ELR (cell line): ENCODE results near the gene IL18BP.

Experiments
- DNase-seq: peaks from one replicate; pipeline ENCODE4 v3.0.0-alpha.2; 2015; ENCODE audit warnings: low read depth

The IL18BP gene

GRCh38 chr11:71996946-71997345, 1.8 kb upstream of the IL18BP start:
- no peak for DNase-seq

DNA sequence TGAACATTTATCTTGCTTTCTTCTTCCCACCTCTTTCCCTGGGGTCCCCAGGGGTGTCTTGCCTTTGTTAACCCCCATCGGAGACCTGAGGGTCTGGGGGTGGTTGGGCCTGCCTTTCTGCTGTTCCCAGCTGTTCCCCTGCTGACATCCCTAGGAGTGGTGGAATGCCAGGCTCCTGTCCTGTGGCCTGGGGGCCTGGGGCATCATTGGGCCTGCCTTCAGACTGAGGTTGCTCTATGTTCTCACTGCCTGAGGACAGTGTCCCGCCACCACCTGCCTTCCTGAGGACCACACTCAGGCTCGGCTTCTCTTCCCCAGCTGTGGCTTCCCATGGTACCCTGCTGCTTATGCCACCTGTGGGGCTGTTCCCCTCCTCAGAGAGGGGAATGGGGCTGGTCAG, 1.1 kb upstream of the IL18BP start:
- no peak for DNase-seq

- no peak for DNase-seq
These were observed 648 bp upstream of the IL18BP start for GRCh38 chr11:71998061-71998460.

GRCh38 chr11:71999362-71999761, 653 bp downstream of the IL18BP start:
- DNase-seq = peak; percentile 27

GRCh38 chr11:71999798-72000197, 1.1 kb downstream of the IL18BP start:
- no peak for DNase-seq

DNA sequence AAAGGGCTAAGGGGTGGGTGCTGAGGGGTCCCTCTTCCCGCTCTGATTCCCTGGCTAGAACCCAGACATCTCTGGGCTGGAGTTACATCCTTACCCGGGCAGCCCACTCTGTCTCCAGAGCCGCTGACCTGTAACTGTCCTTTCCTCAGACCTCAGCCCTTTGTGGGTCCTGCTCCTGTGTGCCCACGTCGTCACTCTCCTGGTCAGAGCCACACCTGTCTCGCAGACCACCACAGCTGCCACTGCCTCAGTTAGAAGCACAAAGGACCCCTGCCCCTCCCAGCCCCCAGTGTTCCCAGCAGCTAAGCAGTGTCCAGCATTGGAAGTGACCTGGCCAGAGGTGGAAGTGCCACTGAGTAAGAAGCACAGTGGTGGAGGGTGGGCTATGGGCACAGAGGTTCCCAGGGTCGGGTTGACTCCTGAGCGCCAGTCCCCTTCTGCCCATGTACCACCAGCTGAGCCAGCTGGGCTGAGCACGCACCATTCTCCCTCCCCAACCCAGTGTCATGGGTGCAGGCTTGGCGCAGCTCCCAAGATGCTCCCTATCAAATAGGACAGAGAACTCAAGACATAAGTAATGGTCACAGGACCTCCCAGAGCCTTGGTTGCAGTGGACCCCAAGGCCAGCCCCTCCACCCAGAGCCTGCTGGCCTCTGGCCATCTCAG, 1.6 kb downstream of the IL18BP start:
- no peak for DNase-seq

GRCh38 chr11:72001285-72001684, 2.6 kb downstream of the IL18BP start:
- DNase-seq = no peak

GRCh38 chr11:72001834-72002591, 3.3 kb downstream of the IL18BP start:
- no peak for DNase-seq

GRCh38 chr11:72002841-72003775, 4.4 kb downstream of the IL18BP start:
- no peak for DNase-seq

DNA sequence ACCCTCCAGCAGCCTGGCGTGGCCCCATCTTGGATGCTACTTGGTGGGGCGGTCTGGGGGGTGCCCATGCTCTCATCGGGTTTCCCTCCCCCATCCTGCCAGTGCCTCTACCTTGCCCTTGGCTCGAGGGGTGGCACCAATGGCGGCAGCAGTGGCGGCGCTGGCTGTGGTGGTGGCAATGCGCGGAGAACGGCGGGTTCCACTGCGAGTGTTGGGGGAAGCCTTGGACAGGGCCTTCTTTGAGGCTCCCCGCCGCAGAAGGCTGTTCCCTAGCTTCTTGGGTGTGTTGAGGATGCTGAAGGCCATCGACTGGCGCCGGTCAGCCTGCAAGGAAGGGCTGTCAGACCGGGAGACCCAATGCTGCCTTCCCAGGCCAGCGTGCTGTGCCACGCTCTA, 5.1 kb downstream of the IL18BP start:
- no peak for DNase-seq

GRCh38 chr11:72004515-72005346, 6.0 kb downstream of the IL18BP start:
- no peak for DNase-seq

DNA sequence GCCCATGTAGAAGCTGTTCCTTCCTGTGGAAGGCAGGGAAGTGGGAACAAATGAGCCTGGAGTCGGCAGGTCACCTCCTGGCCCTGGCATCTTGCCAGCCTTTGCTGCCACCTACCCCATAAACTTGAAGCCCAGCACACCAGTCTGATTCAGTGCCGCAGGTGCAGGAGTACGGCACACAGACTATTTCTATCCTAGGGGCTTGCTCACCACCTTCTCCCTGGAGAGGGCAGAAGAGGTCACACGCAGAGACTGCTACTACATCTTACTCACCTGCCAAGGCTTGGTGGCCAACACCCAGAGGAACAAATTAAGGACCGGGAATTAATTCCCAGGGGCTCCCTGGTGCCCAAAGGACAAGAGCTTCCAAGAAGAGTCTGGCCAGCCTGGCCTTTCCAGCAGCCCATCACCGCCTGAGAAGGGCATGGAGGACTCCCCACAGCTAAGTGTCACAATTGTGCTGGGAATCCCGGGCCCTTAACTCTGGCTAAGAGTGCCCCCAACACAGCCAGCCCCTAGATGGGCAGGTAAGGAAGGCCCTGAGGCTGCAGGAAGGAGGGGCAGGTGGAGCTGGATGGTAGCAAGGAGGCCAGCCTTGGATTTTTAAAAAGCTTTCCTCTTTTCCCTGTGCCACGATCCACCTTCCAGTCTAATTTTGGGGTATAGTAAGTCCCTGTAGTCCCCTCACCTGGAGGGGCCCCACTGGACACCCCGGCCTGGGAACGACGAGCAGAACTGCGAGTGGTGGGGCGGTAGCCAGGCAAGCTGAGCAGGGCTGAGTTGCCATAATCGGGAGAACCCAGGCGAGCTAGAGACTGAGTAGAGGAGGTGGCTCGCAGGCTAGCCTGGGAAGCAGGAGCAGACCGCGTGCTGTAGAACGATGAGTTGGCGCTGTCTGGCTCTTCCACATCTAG, 6.9 kb downstream of the IL18BP start:
- DNase-seq = no peak

DNA sequence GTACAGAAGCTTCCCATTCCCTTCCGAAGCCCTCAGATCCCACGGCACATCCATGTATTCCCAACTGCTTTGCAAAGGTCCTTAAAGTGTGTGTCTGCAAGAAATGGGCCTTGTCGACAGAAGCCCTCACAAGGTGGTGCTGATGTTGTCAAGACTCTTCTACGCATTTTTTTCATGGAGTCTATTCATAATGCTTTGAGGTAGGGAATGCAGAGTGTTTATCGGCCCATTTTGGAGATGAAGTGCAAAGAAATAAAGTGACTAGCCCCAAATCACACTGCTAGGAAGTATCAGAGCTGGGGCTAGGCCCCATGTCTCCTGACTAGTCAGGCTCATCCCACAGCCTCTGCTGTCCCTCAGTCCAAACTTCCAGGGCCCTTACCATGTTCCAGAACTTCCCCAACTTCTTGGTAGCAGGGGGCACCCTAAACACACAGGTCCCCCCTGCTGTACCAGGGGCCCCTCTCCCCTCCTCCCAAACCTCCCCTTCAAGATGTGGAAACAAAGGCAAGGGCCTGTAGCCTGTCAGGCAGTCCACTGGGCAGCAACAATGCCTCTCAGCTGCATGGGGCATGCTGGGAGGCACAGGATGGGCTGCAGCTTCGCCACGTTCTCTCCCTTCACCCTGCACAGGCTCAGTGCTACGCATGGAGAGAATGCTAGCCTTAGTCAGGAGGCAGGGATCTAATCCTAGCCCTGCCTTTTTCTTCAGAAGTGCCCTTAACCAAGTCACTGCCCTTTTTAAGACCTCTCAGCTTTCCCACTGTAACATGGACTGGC, 7.8 kb downstream of the IL18BP start:
- no peak for DNase-seq

DNA sequence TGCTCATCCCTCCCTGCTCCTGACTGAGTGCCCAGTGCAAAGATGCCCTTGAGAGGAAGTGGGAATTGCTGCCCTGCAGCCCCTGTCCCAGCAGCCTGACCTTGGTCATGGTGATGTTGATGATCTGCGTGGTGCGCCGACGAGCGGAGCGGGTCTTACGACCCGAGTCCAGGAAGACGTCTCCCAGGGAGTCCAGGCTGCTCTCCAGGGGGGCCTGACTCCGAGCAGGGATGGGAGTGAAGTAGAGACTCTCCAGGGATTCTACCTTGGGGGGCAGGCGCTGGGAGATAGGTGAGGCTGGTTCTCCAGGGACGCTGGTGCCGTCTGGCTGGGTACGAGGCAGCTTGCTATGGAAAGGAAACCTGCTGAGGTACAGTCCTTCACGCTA, 8.4 kb downstream of the IL18BP start:
- no peak for DNase-seq

- DNase-seq = no peak
These were observed 8.9 kb downstream of the IL18BP start for GRCh38 chr11:72007587-72007986.

DNA sequence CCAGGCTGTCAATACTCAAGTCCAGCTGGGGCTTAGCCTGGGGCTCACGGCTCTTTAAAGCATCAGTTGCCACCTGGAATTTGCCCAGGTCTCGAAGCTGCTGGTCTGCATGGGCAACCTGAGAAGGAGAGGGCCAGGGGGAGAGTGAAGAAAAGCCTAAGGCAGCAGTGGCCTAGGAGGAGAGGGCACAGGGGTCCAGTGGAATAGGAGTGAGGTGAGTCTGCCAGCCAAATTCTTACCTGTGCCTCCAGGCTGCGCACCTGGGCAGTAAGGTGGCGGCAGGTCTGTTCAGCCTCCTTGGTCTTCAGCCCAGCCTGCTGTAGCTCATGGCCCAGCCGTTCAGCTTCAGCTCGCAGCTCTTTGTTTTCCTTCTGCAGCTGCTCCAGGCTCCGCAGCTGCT, 10.0 kb downstream of the IL18BP start:
- DNase-seq = no peak

DNA sequence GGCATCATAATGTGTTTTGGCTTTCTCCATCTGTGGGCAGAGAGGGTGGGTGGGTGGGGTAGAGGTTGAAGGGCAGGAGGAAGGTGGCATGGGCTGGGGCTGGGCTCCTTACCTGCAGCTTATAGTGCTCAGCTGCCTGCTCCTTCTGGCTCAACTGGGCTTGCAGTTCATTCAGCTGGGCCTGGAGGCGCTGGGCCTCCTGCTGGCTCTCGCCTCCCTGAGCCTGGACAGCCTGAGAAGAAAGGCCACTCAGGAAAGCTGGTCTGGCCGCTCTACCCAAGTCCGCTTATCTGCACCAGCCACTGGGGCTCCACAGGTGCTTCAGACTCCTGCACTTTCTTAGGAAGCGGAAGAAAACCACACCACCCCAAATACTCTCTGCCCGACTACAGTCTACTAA, 10.4 kb downstream of the IL18BP start:
- no peak for DNase-seq

DNA sequence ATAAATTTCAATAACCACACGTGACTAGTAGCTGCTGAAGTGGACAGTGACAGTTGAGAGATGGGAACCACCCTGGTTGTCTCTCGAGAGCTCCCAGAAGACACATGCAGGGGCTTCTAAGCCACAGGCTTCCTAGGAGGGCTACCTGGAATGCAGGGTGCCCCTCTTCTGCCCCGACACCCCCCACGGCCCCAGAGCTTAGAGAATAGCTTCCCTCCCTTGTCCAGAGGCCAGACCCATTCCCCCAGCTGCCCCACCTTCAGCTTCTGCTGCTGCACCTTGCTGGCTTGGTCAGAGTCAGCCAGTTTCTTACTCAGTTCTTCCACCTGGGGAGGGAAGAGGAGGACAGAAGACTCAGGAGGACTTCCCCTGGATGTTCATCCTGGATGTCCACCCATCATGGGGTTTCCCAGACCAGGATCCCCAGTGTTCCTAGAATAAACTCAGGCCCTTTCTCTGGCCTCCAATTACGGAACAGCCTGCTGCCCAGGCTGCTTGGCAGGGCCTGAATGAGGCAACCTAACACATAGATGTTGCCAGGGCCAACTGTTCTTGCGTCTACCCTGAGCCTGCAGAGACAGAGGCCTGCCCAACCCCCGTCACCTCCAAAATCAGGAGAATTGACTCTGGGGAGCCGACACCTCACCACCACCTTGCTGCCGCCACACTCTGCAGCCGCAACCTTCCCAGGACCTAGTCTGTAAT, 12.0 kb downstream of the IL18BP start:
- no peak for DNase-seq

DNA sequence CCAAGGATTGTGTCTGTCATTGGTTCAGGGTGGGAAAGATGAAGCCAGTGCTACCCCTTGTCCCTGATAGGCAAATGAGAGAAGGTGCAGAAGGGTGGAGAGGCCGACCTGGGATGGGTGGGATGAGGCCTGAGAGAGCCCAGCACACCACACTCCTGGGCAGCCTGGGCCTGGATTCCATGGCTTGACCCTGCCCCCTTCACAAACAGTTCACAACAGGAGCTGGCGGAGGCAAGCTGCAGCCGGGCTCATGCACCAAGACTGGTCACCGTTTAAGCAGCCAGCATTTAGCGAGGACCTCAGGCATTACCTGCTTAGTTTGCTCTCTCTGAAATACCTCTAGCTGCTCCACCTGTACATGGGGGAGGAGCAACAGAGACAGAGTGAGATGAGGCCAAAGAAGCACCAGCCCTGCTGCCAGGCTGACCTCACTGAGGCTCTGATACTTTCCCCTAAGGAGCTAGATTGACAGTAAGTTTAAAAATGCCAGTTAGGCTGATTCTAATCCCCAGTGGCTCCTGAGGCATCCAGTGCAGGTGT, 13.5 kb downstream of the IL18BP start:
- no peak for DNase-seq
